ENCODE measurements around the gene CEP295NL.

Gene CEP295NL

DNA sequence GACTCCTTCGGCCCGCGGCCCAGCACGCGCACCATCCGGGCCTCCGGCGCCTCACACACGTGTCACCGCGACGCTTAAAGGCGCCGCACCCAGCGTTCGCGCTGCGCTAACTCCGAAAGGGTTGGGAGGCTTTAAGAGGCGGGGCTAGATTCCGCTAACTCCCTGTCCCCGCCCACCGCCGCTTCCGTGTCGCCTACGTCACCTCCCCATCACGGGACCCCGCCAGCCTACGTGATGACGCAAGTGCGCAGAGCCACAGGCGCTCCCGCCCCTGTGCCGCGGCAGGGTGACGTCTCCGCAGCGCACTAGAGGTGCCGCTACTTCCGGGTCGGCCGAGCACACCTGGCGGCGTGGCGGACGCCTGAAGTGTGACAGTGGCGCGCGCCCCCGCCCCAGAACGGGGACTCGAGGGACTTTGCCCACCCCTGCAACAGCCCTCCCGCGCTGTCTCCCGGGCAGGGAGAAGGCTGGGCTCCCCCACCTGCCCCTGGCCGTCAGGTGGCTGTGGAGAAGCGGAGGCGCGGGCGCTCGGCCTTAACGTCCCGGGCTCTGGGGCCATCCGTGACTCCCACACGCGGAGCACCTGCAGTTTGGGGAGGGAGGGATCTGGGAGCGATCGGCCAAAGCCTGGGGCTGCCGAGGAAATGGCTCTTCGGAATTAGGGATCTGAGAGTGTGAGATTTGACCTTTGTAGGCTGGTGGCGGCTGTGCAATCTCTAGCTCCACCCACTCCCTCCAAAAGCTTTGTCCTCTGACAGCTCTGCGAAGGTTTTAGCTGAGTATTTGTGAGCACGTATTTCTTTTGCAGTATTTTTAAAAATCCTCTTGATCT, 62.0 kb downstream of the CEP295NL start, which contains the start of gene USP36:
USP36 (minus strand) TSS at position 35 of the 832 bp plus-strand sequence. CDS start 4,451 bp downstream, outside the sequence.
- DNase-seq (ENCODE audit: low read depth in 2 of 2, low spot score in 1 of 2), result peak; percentile 100
